ENCODE results near the gene PNPLA6. TPM values are rescaled to one million over a fixed set of nuclear protein-coding genes. Genes with fewer than 3 reads are reported as not detected.

The PNPLA6 gene
- total and polyA plus RNA-seq, 9 of the 15 experiments (the other 6 are each of a cell fraction or from before 2014, with no cell fraction given) = 0.07 to 30.2 (median 8.3) TPM

GRCh38 chr19:7500811-7501450, 34.6 kb upstream of the PNPLA6 start (continued):
- no peak for TF ChIP-seq RREB1 (CRISPR knock-in tag; IDR thresholded peaks at IDR 0.05)
- no peak for TF ChIP-seq DNMT1 (IDR thresholded peaks at IDR 0.05)
- TF ChIP-seq BRD9 (IDR thresholded peaks at IDR 0.05; ENCODE audit: low read depth, partially characterized antibody) = no peak
- no peak for TF ChIP-seq COPS2 (conservative IDR thresholded peaks at IDR 0.05)
- TF ChIP-seq THRB (CRISPR knock-in tag; conservative IDR thresholded peaks at IDR 0.05) = no peak
- no peak for TF ChIP-seq ZNF766 (CRISPR knock-in tag; conservative IDR thresholded peaks at IDR 0.05)
- TF ChIP-seq KLF16 (IDR thresholded peaks at IDR 0.05) = no peak
- no peak for TF ChIP-seq TCF7 (IDR thresholded peaks at IDR 0.05; ENCODE audit: borderline replicate concordance)
- TF ChIP-seq GMEB1 (CRISPR knock-in tag; IDR thresholded peaks at IDR 0.05) = peak; percentile 44; the same call in 1 of the 2 replicates
- no peak for TF ChIP-seq ZNF584 (CRISPR knock-in tag; IDR thresholded peaks at IDR 0.05; ENCODE audit: low read depth)
- TF ChIP-seq MCM3 (IDR thresholded peaks at IDR 0.05) = no peak
- no peak for TF ChIP-seq VEZF1 (CRISPR knock-in tag; IDR thresholded peaks at IDR 0.05)
- no peak for TF ChIP-seq KAT7 (CRISPR knock-in tag; IDR thresholded peaks at IDR 0.05; ENCODE audit: borderline replicate concordance)
- no peak; the same call in 1 of the 2 replicates for TF ChIP-seq BHLHE40 (IDR thresholded peaks at IDR 0.05; ENCODE audit: low read length)
- no peak for TF ChIP-seq ZNF655 (CRISPR knock-in tag; IDR thresholded peaks at IDR 0.05)
